Measurements from ENCODE around the gene SLC19A2. TPM values are rescaled to one million over a fixed set of nuclear protein-coding genes. Genes with fewer than 3 reads are reported as not detected.
A peak's percentile ranks its signal among the peaks of the same experiment; 100 is the strongest.
"Not testable (repeated sequence)": the region's sequence is repeated elsewhere in the genome, so short reads cannot be mapped to it uniquely, and the experiment has no call there.

Gene SLC19A2
- total RNA-seq (2014; rRNA removed; shearing (Covaris generic)): 8.4 and 9.6 TPM in 2 replicates

GRCh38 chr1:169485431-169486280, at the start of gene SLC19A2:
TSS of gene SLC19A2 (minus strand) at chr1:169485944. CDS start at chr1:169485766, 178 bp downstream.
- DNase-seq (ENCODE audit: low spot score): peak; percentile 99

GRCh38 chr1:169534653-169535052, 48.9 kb upstream of the SLC19A2 start:
- no peak for DNase-seq (ENCODE audit: low spot score)

DNA sequence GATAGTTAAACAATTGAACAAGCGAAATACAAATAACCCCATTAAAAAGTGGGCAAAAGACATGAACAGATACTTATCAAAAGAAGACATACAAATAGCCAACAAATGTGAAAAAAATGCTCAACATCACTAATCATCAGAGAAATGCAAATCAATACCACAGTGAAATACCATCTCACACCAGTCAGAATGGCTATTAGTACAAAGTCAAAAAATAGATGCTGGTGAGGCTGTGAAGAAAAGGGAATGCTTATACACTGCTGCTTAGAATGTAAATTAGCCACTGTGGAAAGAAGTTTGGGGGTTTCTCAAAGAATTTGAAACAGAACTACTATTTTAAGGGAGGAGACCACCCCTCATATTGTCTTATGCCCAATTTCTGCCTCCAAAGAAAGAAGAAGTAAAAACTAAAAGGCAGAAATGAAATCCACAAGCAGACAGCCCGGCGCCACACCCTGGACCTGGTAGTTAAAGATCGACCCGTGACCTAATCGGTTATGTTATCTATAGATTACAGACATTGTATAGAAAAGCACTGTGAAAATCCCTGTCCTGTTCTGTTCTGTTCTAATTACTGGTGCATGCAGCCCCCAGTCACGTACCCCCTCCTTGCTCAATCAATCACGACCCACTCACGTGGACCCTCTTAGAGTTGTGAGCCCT, 47.9 kb upstream of the SLC19A2 start:
- DNase-seq (ENCODE audit: low spot score): not testable (repeated sequence)

DNA sequence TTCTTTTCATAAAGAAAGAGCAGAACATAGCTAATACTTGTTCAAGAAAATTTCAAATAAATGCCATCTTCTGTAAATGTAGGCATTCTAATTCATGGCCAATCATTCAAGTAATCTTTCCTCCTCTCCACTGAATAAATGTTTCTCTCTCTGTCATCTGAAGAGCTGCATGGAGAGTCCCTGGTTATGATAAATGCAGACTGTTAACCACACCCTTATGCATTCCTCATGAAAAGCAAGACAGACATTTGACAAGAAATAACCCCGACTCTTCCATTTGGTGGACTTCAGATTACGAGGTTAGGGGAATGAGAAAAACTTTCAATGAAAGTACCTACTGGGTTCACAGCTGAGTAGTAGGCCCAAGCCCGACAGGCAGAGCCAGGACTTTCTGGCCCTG, 44.7 kb upstream of the SLC19A2 start:
- DNase-seq (ENCODE audit: low spot score): no peak

DNA sequence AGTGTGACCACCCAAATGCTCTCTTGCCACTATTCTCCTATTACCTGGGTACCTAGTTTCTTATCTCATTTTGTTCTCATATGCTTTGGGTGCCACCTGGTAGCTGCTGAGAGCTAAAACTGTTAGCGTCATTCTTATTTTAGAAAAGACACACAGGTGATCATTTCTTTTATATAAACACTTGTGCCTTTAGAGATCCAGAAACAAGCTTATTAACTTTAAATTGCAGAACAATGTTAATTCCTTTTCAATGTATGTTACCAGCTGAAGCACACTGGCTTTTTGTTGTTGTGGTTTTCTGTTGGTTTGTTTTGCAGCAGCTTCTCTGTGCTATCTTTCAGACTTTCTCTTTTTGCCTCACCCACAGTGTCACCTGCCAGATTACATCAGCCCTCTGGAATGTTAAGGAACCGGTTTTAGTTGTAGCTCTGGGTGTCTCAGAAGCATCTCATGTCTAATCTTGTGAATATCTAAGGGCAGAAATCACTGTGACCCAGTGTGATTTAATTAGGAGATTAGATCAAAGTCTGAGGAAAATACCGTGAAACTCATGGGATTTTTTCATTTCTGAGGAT, 43.4 kb upstream of the SLC19A2 start:
- peak; percentile 69 for DNase-seq (ENCODE audit: low spot score)

GRCh38 chr1:169528215-169529067, 42.7 kb upstream of the SLC19A2 start:
- no peak for DNase-seq (ENCODE audit: low spot score)

GRCh38 chr1:169527451-169528214, 41.9 kb upstream of the SLC19A2 start:
- DNase-seq (ENCODE audit: low spot score): no peak

DNA sequence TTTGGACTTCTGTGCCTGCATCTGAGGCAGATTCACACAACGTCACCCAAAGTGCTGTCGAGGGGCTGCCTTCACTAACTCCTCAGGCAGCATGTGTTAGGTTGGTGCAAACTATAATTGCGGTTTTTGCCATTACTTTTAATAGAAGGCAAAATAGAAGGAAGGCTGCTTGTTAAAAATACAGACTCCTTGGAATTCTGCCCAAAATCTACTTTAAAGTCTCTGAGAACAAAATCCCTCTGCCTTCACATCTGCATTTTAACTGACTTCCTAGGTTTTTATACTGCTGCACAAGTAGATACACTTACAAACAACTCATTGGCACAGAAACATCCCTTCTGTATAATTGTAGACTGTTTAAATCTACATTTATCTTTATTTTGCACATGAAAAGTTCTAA, 41.3 kb upstream of the SLC19A2 start:
- DNase-seq (ENCODE audit: low spot score): no peak

DNA sequence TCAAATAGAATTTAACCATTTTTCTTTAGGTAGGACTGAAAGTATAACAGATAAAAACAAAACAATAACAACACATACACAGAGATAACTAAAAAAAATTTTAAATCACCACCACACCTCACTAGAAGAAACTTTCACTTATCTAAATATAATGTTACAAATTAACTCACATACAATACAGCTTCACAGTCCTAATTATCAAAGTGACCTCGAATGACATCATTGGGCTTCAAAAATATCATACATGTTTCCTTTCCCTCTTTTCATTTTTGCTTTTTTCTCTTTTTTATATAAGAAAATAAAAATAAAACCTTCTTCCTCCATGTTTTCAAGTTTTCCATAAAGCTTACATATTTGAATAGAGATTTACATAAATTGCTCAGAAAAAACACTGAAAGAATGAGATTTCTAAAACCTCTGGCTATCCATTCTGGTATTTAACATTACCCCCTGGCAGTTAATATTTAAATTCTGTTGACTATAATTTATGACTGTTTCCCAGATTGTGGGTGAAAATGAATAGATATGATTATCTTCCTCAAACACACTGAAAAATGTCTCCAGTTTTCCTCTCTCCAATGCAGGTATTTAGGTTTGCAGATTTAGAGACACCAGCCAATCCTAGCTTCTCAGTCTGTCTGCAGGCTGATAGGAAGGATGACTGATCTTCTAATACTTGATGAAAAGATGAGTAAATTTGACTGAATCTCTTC, 40.5 kb upstream of the SLC19A2 start:
- DNase-seq (ENCODE audit: low spot score): no peak

DNA sequence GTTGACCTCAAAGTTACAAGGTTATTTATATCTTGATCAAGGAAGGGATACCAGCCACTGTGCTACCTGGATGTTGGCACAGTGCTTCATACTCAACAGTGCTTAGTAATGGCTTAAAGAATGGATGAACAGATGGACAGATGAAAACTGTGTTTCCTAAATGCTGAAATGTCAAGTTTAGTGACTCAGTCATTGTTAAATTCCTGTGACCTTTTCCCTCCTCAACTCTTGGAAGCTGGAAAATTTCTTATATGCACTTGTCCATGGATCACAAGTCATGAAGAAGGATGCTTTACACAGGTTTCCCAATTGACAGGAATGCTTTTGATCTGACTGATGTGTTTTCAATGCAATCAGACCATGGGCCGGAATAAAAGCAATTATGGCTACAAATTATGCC, 39.6 kb upstream of the SLC19A2 start:
- DNase-seq (ENCODE audit: low spot score): no peak

GRCh38 chr1:169523904-169524303, 38.2 kb upstream of the SLC19A2 start:
- no peak for DNase-seq (ENCODE audit: low spot score)

GRCh38 chr1:169521226-169521625, 35.5 kb upstream of the SLC19A2 start:
- no peak for DNase-seq (ENCODE audit: low spot score)

- DNase-seq (ENCODE audit: low spot score): no peak
Observed at GRCh38 chr1:169517558-169518186, 31.9 kb upstream of the SLC19A2 start.

DNA sequence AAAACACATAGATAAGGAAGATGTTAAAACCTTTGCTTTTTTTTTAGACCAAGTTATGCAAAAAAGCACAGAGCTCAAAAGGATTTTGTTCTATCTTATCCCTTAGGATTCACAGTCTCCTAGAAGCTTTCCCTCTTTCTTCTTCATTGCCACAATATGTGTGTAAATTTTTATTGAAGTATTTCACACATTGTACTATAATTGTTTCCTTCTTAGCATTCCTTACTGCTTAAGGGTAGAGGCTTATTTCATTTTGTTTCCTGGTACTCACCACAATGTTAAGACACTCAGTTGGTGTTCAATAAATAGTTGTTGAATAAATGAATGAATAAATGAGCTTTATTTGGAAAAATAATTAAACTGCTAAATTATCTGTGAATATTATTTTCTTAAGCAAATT, 29.9 kb upstream of the SLC19A2 start:
- no peak for DNase-seq (ENCODE audit: low spot score)

DNA sequence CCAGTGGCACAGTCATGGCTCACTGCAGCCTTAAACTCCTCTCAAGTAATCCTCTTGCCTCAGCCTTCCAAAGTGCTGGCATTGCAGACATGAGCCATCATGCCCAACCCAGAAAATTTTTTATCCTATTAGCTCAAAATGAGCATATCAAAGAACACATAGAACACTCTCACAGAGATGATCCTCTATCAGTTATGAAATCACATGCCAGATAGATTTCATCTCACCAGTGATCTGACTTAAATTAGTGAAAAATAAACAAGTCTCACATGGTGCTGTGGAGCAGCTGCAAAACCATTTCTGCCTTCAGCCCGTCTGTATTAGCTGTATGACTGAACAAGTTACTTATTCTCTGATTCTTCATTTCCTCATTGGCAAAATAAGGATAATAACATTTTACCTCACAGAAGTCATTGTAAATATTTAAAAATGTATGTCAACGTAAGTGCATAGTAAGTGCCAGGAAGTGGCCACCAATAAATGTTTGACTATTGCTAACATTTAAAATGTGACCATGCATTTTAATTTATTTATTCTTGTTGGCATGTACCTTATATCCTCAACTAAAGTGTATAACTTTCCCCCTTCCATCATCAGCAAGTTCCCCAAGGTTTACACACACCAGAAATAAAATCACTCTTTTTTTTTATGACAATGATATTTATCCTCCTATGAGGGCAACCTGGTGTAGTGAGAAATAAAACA, 29.0 kb upstream of the SLC19A2 start:
- DNase-seq (ENCODE audit: low spot score): no peak

DNA sequence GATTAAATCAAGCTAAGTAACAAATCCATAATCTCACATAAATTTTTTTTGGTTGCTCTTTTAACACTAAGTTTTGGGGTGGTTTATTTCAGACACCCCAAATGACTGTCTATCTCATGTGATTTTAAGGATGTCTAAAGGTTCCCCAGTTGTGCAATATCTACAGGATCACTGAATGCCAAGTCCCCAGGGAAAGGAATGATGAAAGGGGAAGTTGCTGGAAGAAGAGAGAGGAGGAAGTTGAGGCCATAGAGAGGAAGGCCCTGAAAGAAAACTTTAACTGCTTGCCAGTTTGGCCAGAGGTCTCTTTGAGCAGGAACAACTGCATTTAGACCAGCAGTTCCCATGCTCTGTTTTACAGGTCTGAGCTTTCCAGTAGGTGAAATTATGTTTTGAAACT, 27.5 kb upstream of the SLC19A2 start:
- no peak for DNase-seq (ENCODE audit: low spot score)

- DNase-seq (ENCODE audit: low spot score): peak; percentile 81
Observed at GRCh38 chr1:169511316-169512005, 25.7 kb upstream of the SLC19A2 start.

DNA sequence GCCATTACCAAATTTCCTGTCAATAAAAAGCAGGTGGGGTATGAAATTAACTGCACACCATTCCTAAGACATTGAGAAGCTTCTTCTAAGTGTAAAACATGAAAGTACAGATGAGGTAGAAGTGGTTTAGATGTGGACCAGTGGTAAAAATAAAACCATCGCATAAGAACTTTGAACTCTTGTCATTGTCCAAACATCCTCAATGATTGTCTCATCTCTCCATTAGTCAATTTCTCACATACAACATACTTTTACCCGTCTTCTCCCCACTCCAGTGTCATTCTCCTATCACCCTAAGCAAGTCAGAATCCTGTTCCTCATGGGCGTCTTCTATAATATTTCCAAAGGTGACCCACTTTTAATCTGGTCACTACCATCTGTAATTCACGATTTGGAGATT, 24.3 kb upstream of the SLC19A2 start:
- DNase-seq (ENCODE audit: low spot score): no peak

GRCh38 chr1:169509354-169509753, 23.6 kb upstream of the SLC19A2 start:
- DNase-seq (ENCODE audit: low spot score): no peak
